ENCODE results near the gene TOR3A. TPM values are rescaled to one million over a fixed set of nuclear protein-coding genes. Genes with fewer than 3 reads are reported as not detected.

TOR3A gene
- polyA plus RNA-seq, 6 donors from 2014 or later, result 54.6 to 75.3 (median 59.3) TPM

- H3K4me3 Mint-ChIP-seq, result peak overlapping the region; percentile 93 to 97 (median 95)
- ATAC-seq (ENCODE audit: low read depth in 2 of 2) (peak; percentile 8 to 9), DNase-seq (peak; percentile 32)
- H3K27me3 Mint-ChIP-seq, result no peaks in the 10 kb centered on the region
- peak overlapping the region; percentile 92 to 99 (median 99) for H3K27ac Mint-ChIP-seq
- no peaks in the 10 kb centered on the region for H3K9me3 Mint-ChIP-seq
- H3K4me1 Mint-ChIP-seq, result peaks cover 21 to 52% (median 40%) of the 10 kb centered on the region in 3 donors
- H3K36me3 Mint-ChIP-seq, result peaks cover 0 to 4% of the 10 kb centered on the region in 2 donors
Measured at GRCh38 chr1:179082999-179083335, 1.1 kb downstream of the TOR3A start.

- Mint-ChIP-seq H3K27me3 (no peaks in the 10 kb centered on the region), H3K9me3 (no peaks in the 10 kb centered on the region), H3K36me3 (peaks cover under 1 to 5% of the 10 kb centered on the region in 2 donors), H3K4me1 (peaks cover 23 to 57% (median 42%) of the 10 kb centered on the region in 3 donors), H3K4me3 (peak overlapping the region; percentile 12 to 97 (median 94)), H3K27ac (peak overlapping the region; percentile 69 to 99 (median 98))
- DNase-seq (peak; percentile 46), ATAC-seq (ENCODE audit: low read depth in 2 of 2) (peak in 1 of 2 donors; percentile 10)
Measured at GRCh38 chr1:179083533-179083932, 1.7 kb downstream of the TOR3A start.

- H3K9me3 Mint-ChIP-seq, result peaks cover 0 to 3% (median 0%) of the 10 kb centered on the region in 7 donors
- H3K36me3 Mint-ChIP-seq, result peaks cover 9 to 19% of the 10 kb centered on the region in 2 donors
- peaks cover 29 to 57% (median 50%) of the 10 kb centered on the region in 3 donors for H3K4me1 Mint-ChIP-seq
- H3K27ac Mint-ChIP-seq, result peak overlapping the region in 5 of 6 donors; percentile 64 to 79 (median 73)
- H3K27me3 Mint-ChIP-seq, result no peaks in the 10 kb centered on the region
- ATAC-seq (ENCODE audit: low read depth in 2 of 2) (no peak), DNase-seq (no peak)
- peak overlapping the region in 4 of 8 donors; percentile 15 to 41 (median 18) for H3K4me3 Mint-ChIP-seq
Measured at GRCh38 chr1:179087665-179088064, 5.8 kb downstream of the TOR3A start.

DNA sequence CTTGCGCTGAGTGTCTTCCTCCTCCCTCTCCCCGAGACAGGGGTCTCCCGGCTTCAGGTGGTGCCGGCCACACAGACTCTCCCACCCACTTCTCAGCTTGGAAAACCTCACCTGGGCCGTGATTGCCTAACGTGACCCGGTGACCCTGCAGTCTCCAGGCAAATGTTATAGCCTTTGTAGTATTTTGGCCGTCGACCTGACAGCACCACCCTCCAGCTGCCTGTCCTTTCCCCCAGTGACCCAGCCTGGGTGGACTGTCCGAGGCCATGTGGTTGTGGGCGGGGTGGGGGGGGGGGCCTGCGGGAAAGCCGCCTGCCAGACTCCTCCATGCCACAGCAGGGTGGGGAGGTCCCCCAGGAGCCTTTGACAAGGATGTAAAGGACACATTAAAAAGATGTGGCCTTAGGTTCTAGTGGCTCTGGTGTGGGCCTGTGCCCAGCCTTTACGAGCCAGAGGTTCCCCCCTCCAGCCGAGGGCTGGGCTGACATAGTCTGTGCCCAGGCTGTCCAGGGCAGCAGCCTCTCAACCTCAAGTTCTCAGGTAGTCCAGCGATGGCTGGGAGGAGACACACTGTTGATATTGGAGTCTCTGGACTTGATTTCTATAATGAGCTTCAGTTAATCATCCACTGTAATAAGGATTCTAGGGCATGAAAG is 8.1 kb downstream of the TOR3A start:
- peaks cover 9 to 30% of the 10 kb centered on the region in 2 donors for H3K36me3 Mint-ChIP-seq
- no peaks in the 10 kb centered on the region for H3K27me3 Mint-ChIP-seq
- H3K27ac Mint-ChIP-seq, result peak overlapping the region in 3 of 6 donors; percentile 72 to 92 (median 90)
- ATAC-seq (ENCODE audit: low read depth in 2 of 2), result no peak
- no peak for DNase-seq
- peaks cover 0 to 3% (median 0%) of the 10 kb centered on the region in 7 donors for H3K9me3 Mint-ChIP-seq
- H3K4me3 Mint-ChIP-seq, result peak overlapping the region in 2 of 8 donors; percentile 22 to 54
- H3K4me1 Mint-ChIP-seq, result peaks cover 26 to 39% (median 38%) of the 10 kb centered on the region in 3 donors

- DNase-seq (no peak), ATAC-seq (ENCODE audit: low read depth in 2 of 2) (no peak)
- H3K4me3 Mint-ChIP-seq, result no peak overlapping the region
- peaks cover 9 to 30% of the 10 kb centered on the region in 2 donors for H3K36me3 Mint-ChIP-seq
- H3K27me3 Mint-ChIP-seq, result no peaks in the 10 kb centered on the region
- H3K4me1 Mint-ChIP-seq, result peaks cover 26 to 38% (median 37%) of the 10 kb centered on the region in 3 donors
- H3K9me3 Mint-ChIP-seq, result peaks cover 0 to 3% (median 0%) of the 10 kb centered on the region in 7 donors
- H3K27ac Mint-ChIP-seq, result peak overlapping the region in 3 of 6 donors; percentile 72 to 93 (median 88)
Measured at GRCh38 chr1:179090522-179090921, 8.7 kb downstream of the TOR3A start.

DNA sequence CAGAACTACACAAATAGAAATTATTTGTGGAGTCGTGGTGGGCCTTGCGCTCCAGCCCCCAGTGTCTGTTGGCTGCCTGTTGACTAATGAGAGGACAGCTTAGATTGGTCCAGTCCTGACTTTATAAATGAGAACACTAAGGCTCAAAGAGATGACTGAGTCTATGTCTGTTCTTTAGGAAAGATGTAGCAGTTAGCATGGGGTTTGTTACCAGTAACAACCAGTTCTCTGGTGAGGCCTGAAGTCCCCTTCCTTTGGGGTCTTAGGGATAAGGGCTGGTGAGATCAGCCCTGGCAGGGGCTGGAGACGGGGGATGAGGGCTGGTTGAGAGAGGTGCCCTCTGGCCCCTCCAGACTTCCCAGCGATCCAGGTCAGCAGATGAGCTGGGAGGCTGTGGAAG is 9.1 kb downstream of the TOR3A start:
- peak overlapping the region in 5 of 6 donors; percentile 44 to 93 (median 81) for H3K27ac Mint-ChIP-seq
- H3K9me3 Mint-ChIP-seq, result peaks cover 0 to 3% (median 0%) of the 10 kb centered on the region in 7 donors
- no peak overlapping the region for H3K4me3 Mint-ChIP-seq
- DNase-seq (no peak), ATAC-seq (ENCODE audit: low read depth in 2 of 2) (no peak)
- peaks cover 9 to 30% of the 10 kb centered on the region in 2 donors for H3K36me3 Mint-ChIP-seq
- H3K27me3 Mint-ChIP-seq, result no peaks in the 10 kb centered on the region
- H3K4me1 Mint-ChIP-seq, result peaks cover 26 to 38% (median 36%) of the 10 kb centered on the region in 3 donors

- H3K36me3 Mint-ChIP-seq, result peaks cover 6 to 30% of the 10 kb centered on the region in 2 donors
Measured at GRCh38 chr1:179091691-179092165, 9.9 kb downstream of the TOR3A start.

GRCh38 chr1:179092896-179093461 is 11.1 kb downstream of the TOR3A start:
- Mint-ChIP-seq H3K36me3 (peaks cover 5 to 30% of the 10 kb centered on the region in 2 donors), H3K4me3 (no peak overlapping the region), H3K4me1 (peaks cover 22 to 28% (median 24%) of the 10 kb centered on the region in 3 donors), H3K27ac (peak overlapping the region in 3 of 6 donors; percentile 75 to 93 (median 80)), H3K27me3 (no peaks in the 10 kb centered on the region), H3K9me3 (peaks cover 0 to 3% (median 0%) of the 10 kb centered on the region in 7 donors)
- no peak for ATAC-seq (ENCODE audit: low read depth in 2 of 2)
- DNase-seq, result no peak

More at GRCh38 chr1:179091691-179092165, 9.9 kb downstream of the TOR3A start:
- DNase-seq (no peak), ATAC-seq (ENCODE audit: low read depth in 2 of 2) (no peak)
- H3K4me3 Mint-ChIP-seq, result no peak overlapping the region
- no peaks in the 10 kb centered on the region for H3K27me3 Mint-ChIP-seq
- peaks cover 0 to 3% (median 0%) of the 10 kb centered on the region in 7 donors for H3K9me3 Mint-ChIP-seq
- peak overlapping the region in 2 of 6 donors; percentile 60 to 80 for H3K27ac Mint-ChIP-seq
- peaks cover 23 to 38% (median 34%) of the 10 kb centered on the region in 3 donors for H3K4me1 Mint-ChIP-seq

DNA sequence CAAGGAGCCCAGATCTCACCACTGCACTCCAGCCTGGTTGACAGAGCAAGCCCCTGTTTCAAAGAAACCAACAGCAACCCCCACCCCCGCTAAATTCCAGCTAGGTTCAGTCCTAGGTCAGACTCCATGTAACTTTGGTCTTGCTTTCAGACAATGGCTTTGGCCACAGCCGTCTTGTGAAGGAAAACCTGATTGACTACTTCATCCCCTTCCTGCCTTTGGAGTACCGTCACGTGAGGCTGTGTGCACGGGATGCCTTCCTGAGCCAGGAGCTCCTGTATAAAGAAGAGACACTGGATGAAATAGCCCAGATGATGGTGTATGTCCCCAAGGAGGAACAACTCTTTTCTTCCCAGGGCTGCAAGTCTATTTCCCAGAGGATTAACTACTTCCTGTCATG is 12.9 kb downstream of the TOR3A start:
- ATAC-seq (ENCODE audit: low read depth in 2 of 2) (no peak), DNase-seq (no peak)
- H3K4me1 Mint-ChIP-seq, result peaks cover 6 to 13% (median 11%) of the 10 kb centered on the region in 3 donors
- H3K27me3 Mint-ChIP-seq, result no peaks in the 10 kb centered on the region
- H3K27ac Mint-ChIP-seq, result peak overlapping the region in 2 of 6 donors; percentile 50 to 82
- H3K9me3 Mint-ChIP-seq, result no peaks in the 10 kb centered on the region
- no peak overlapping the region for H3K4me3 Mint-ChIP-seq
- peaks cover 0 to 22% of the 10 kb centered on the region in 2 donors for H3K36me3 Mint-ChIP-seq

- no peak overlapping the region for H3K4me3 Mint-ChIP-seq
- peaks cover 0 to 21% of the 10 kb centered on the region in 2 donors for H3K36me3 Mint-ChIP-seq
- peak overlapping the region in 4 of 6 donors; percentile 22 to 85 (median 56) for H3K27ac Mint-ChIP-seq
- H3K27me3 Mint-ChIP-seq, result no peaks in the 10 kb centered on the region
- ATAC-seq (ENCODE audit: low read depth in 2 of 2) (no peak), DNase-seq (no peak)
- H3K9me3 Mint-ChIP-seq, result no peaks in the 10 kb centered on the region
- peaks cover 6 to 10% (median 9%) of the 10 kb centered on the region in 3 donors for H3K4me1 Mint-ChIP-seq
Measured at GRCh38 chr1:179095377-179095776, 13.5 kb downstream of the TOR3A start.

DNA sequence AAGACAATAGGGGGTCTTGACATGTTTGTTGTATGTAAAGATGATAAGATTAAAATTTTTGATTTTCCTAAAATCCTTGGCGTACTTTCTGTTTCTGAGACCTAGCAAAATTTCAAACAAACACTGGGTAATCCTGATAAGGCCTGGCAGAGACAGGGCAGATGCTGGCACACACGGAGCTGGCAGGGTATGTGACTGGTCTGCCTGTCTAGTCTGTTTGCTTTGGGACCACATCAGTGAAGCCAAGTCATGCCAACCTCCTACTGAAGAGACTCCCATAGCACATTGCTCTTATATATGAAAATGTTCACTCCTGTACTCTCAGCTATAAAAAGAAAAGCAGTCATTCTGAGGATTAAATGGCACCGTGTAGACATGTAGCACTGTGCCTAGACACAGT is 14.1 kb downstream of the TOR3A start:
- ATAC-seq (ENCODE audit: low read depth in 2 of 2) (no peak), DNase-seq (no peak)
- Mint-ChIP-seq H3K27me3 (no peaks in the 10 kb centered on the region), H3K9me3 (no peaks in the 10 kb centered on the region), H3K4me1 (peaks cover 5 to 6% (median 6%) of the 10 kb centered on the region in 3 donors), H3K4me3 (no peak overlapping the region), H3K36me3 (peaks cover 0 to 15% of the 10 kb centered on the region in 2 donors), H3K27ac (peak overlapping the region in 3 of 6 donors; percentile 7 to 85 (median 22))

DNA sequence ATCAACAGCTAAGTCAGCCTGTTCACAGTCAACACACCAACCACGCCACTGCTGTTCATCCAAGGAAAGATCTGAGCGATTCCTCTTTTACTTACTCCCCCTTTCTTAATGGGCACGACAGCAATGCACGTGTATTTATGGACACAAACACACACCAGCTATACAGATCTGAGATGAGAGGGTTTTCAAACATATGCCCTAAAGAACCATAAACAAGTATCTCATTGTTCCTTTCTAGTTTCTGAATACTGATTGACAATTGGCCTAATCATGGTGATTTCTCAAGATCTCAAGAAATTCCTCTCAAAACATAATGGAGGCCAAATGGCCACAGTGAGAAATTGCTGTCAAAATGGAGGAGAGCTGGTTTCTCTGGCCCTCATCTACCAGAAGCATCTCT is 18.0 kb downstream of the TOR3A start:
- H3K27ac Mint-ChIP-seq, result peak overlapping the region in 2 of 6 donors; percentile 48 to 60
- no peaks in the 10 kb centered on the region for H3K9me3 Mint-ChIP-seq
- ATAC-seq (ENCODE audit: low read depth in 2 of 2) (no peak), DNase-seq (no peak)
- H3K4me1 Mint-ChIP-seq, result no peaks in the 10 kb centered on the region
- H3K27me3 Mint-ChIP-seq, result no peaks in the 10 kb centered on the region
- H3K36me3 Mint-ChIP-seq, result no peaks in the 10 kb centered on the region
- H3K4me3 Mint-ChIP-seq, result no peak overlapping the region

DNA sequence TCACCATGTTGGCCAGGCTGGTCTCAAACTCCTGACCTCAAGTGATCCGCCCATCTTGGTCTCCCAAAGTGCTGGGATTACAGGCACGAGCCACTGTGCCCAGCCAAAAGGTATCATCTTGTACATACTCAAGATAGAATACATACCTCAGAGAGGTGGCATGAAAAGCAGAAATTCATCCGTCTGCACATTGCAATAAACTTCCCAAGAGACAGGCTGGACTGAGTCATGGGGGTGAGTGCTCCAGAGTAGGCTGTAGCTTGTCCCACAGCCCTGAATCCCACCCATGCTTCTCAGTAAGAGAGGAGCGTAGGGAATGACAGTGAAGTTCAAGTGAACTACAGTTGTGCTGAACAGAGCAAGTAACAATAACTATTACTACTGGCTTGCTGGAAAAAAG is 19.7 kb downstream of the TOR3A start:
- DNase-seq, result no peak
- no peaks in the 10 kb centered on the region for H3K4me1 Mint-ChIP-seq
- no peak for ATAC-seq (ENCODE audit: low read depth in 2 of 2)
- H3K36me3 Mint-ChIP-seq, result no peaks in the 10 kb centered on the region
- no peaks in the 10 kb centered on the region for H3K9me3 Mint-ChIP-seq
- H3K4me3 Mint-ChIP-seq, result peak overlapping the region in 1 of 8 donors; percentile 42
- no peaks in the 10 kb centered on the region for H3K27me3 Mint-ChIP-seq
- H3K27ac Mint-ChIP-seq, result peak overlapping the region in 1 of 6 donors; percentile 71

Measured in naive B cell (primary cell).